ENCODE results near the gene TNS3.

- TF ChIP-seq CTCF (IDR thresholded peaks at IDR 0.05; ENCODE audit: extremely low read depth in 1 of 2, insufficient read depth in 1 of 2, low read depth in 1 of 2, low read length in 2 of 2) (no peak), POLR2A (IDR thresholded peaks at IDR 0.05; ENCODE audit: low read depth, low read length) (no peak), POLR2AphosphoS5 (IDR thresholded peaks at IDR 0.05; ENCODE audit: insufficient read depth, low read depth, low read length) (no peak), JUN (IDR thresholded peaks at IDR 0.05; ENCODE audit: borderline replicate concordance, insufficient read depth, insufficient read length, low read depth) (no peak), MAX (IDR thresholded peaks at IDR 0.05; ENCODE audit: insufficient read depth, insufficient read length) (no peak)
Observed at GRCh38 chr7:47557694-47558670, 23.9 kb downstream of the TNS3 start.

Data from endothelial cell of umbilical vein (primary cell).